Measurements from ENCODE around the gene SLC6A12. TPM values are rescaled to one million over a fixed set of nuclear protein-coding genes. Genes with fewer than 3 reads are reported as not detected.
A peak's percentile ranks its signal among the peaks of the same experiment; 100 is the strongest.

The SLC6A12 gene
- total and polyA plus RNA-seq, 2 donors (not counting 3 experiments of a cell fraction or from before 2014, with no cell fraction given), result not detected

- FAIRE-seq (no peak), DNase-seq (ENCODE audit: low read depth, low spot score) (peak; percentile 16)
- Histone ChIP-seq H3K27ac (ENCODE audit: insufficient read depth, low read depth, low read length) (no peak overlapping the region), H3K4me1 (ENCODE audit: control insufficient read depth, extremely low read depth, insufficient read depth, low read length) (no peaks in the 10 kb centered on the region), H2AFZ (ENCODE audit: low read depth, low read length) (no peak overlapping the region), H3K9me1 (replicated peaks; ENCODE audit: control insufficient read depth, extremely low read depth, insufficient read depth, low read length) (no peaks in the 10 kb centered on the region), H4K20me1 (replicated peaks; ENCODE audit: control insufficient read depth, extremely low read depth, insufficient read depth, low read length) (no peaks in the 10 kb centered on the region), H3K79me2 (ENCODE audit: control insufficient read depth, insufficient read depth, low read length) (no peaks in the 10 kb centered on the region), H3K4me3 (replicated peaks in 1 of 3; ENCODE audit: insufficient read depth in 1 of 3, low read depth in 1 of 3, low read length in 3 of 3) (no peak overlapping the region), H3K9me3 (replicated peaks; ENCODE audit: control insufficient read depth, insufficient read depth, low read length) (no peaks in the 10 kb centered on the region), H3K9ac (replicated peaks; ENCODE audit: extremely low read depth, insufficient read depth, low read length) (no peak overlapping the region), H3K36me3 (ENCODE audit: control insufficient read depth in 2 of 2, extremely low read depth in 1 of 2, insufficient read depth in 2 of 2, low read length in 2 of 2) (no peaks in the 10 kb centered on the region), H3K4me2 (ENCODE audit: insufficient read depth, low read length) (no peak overlapping the region), H3K27me3 (ENCODE audit: control insufficient read depth in 2 of 2, insufficient read depth in 2 of 2, low read length in 2 of 2) (no peaks in the 10 kb centered on the region)
- no peak for TF ChIP-seq POLR2AphosphoS5 (IDR thresholded peaks at IDR 0.05; ENCODE audit: insufficient read depth, low read depth, low read length)
- no peak for TF ChIP-seq MYC (IDR thresholded peaks at IDR 0.05; ENCODE audit: low read depth, low read length)
- TF ChIP-seq FOS (IDR thresholded peaks at IDR 0.05; ENCODE audit: borderline replicate concordance, insufficient read depth, low read length), result no peak
- TF ChIP-seq, protein P1, sequence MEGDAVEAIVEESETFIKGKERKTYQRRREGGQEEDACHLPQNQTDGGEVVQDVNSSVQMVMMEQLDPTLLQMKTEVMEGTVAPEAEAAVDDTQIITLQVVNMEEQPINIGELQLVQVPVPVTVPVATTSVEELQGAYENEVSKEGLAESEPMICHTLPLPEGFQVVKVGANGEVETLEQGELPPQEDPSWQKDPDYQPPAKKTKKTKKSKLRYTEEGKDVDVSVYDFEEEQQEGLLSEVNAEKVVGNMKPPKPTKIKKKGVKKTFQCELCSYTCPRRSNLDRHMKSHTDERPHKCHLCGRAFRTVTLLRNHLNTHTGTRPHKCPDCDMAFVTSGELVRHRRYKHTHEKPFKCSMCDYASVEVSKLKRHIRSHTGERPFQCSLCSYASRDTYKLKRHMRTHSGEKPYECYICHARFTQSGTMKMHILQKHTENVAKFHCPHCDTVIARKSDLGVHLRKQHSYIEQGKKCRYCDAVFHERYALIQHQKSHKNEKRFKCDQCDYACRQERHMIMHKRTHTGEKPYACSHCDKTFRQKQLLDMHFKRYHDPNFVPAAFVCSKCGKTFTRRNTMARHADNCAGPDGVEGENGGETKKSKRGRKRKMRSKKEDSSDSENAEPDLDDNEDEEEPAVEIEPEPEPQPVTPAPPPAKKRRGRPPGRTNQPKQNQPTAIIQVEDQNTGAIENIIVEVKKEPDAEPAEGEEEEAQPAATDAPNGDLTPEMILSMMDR (IDR thresholded peaks at IDR 0.05; ENCODE audit: extremely low read depth in 1 of 2, insufficient read depth in 1 of 2, low read depth in 1 of 2, low read length in 2 of 2), result peak; percentile 50 to 63
- dilution Hi-C loops (cut with MboI; ENCODE audit: extremely low pct_ligation_motif_present, low sequenced_read_pairs), result no loop called here
- no TSS peak for BruUV-seq (replicated peaks)
- intact Hi-C loops (cut with micrococcal nuclease), result no loop called here
- ChIA-PET POLR2A (no interaction called here), CTCF (interaction anchor here (1.0 to 2.1 kb wide), 2 partner anchors 8 to 14 kb away, joined by 3 to 5 read pairs; no protein-coding TSS in a partner anchor)
Measured at GRCh38 chr12:219891-220352, 6.0 kb upstream of the SLC6A12 start.

All from endothelial cell of umbilical vein (primary cell).